GM12878 (cell line): Measurements from ENCODE around the gene FAM193B. TPM values are rescaled to one million over a fixed set of nuclear protein-coding genes. Genes with fewer than 3 reads are reported as not detected.

Experiments used
- ATAC-seq: fragments of 200-7000 bp; cut with Tn5 transposase; 3 replicates; pipeline ENCODE4 v1.9.1; 2020; ENCODE audit warnings: mild to moderate bottlenecking, moderate library complexity
- BruUV-seq: library from RNA; stranded (reverse); fragments of 400-500 nt; replicated peaks from 2 replicates; lab custom pipeline; 2021; lab: Mats Ljungman, UMichigan
- CTCF ChIA-PET: fragments of 300-600 bp; sonication (Branson Sonifier 250); formaldehyde crosslinking; extraction: SDS; loops from one replicate; lab custom pipeline; 2021; ENCODE audit warnings: inconsistent platforms; lab: Yijun Ruan, JAX
- POLR2A ChIA-PET: fragments of 350-600 bp; formaldehyde crosslinking; extraction: SDS; loops from one replicate; lab custom pipeline; 2021; ENCODE audit warnings: inconsistent platforms; lab: Charles Lee
- RAD21 ChIA-PET: fragments of 300-600 bp; sonication (Branson Sonifier 250); formaldehyde crosslinking; loops from one replicate; lab custom pipeline; 2023; ENCODE audit warnings: antibody characterized with exemption; ENCODE audit not compliant: unreplicated experiment; lab: Charles Lee
- SMC1A ChIA-PET: fragments of 300-600 bp; sonication (Branson Sonifier 250); formaldehyde crosslinking; loops from one replicate; lab custom pipeline; 2023; ENCODE audit not compliant: unreplicated experiment, uncharacterized antibody; lab: Charles Lee
- DNase-seq: peaks from one replicate; pipeline ENCODE4 v3.0.0-alpha.2; 2011; ENCODE audit warnings: low read depth, low spot score
- FAIRE-seq: peaks from 3 replicates; lab custom pipeline; 2011; peaks lifted over from hg19 to GRCh38; lab: Jason Lieb, UNC
- H2AFZ ChIP-seq: 2 replicates; pipeline ENCODE4 v1.6.0; 2011; ENCODE audit warnings: low read depth, low read length, control low read depth; ENCODE audit not compliant: control insufficient read depth
- H3K27ac ChIP-seq: 2 replicates; pipeline ENCODE4 v1.5.1; 2011; ENCODE audit warnings: control low read depth; ENCODE audit not compliant: control insufficient read depth, insufficient read depth
- H3K27me3 ChIP-seq, 2 experiments: replicated peaks in 1 of 2; 2 replicates each; pipeline versions ENCODE4 v1.6.0 to v1.6.1; 2011; ENCODE audit warnings: low read length in 1 of 2; ENCODE audit not compliant: control insufficient read depth in 2 of 2, insufficient read depth in 2 of 2
- H3K36me3 ChIP-seq, 2 experiments: 2 replicates each; pipeline ENCODE4 v1.5.1; 2011; ENCODE audit warnings: low read length in 1 of 2; ENCODE audit not compliant: control insufficient read depth in 2 of 2, insufficient read depth in 2 of 2
- H3K4me1 ChIP-seq: 2 replicates; pipeline ENCODE4 v1.6.1; 2011; ENCODE audit warnings: mild to moderate bottlenecking, low read length, moderate library complexity, mixed read lengths; ENCODE audit not compliant: control insufficient read depth, insufficient read depth
- H3K4me2 ChIP-seq: 2 replicates; pipeline ENCODE4 v1.6.0; 2011; ENCODE audit warnings: control low read depth; ENCODE audit not compliant: control insufficient read depth, insufficient read depth
- H3K4me3 ChIP-seq: fragments of 200-600 bp; sonication (generic); 2 replicates; pipeline ENCODE4 v1.5.1; 2016
- H3K79me2 ChIP-seq: 2 replicates; pipeline ENCODE4 v1.6.0; 2011; ENCODE audit warnings: low read length; ENCODE audit not compliant: control insufficient read depth, insufficient read depth
- H3K9ac ChIP-seq: 2 replicates; pipeline ENCODE4 v1.8.0; 2011; ENCODE audit warnings: low read length, control low read depth, mixed read lengths; ENCODE audit not compliant: control insufficient read depth, insufficient read depth
- H3K9me3 ChIP-seq: replicated peaks from 3 replicates; pipeline ENCODE4 v1.5.1; 2011; ENCODE audit warnings: mild to moderate bottlenecking, low read length; ENCODE audit not compliant: control insufficient read depth, insufficient read depth
- H4K20me1 ChIP-seq: 2 replicates; pipeline ENCODE4 v1.6.0; 2011; ENCODE audit not compliant: control insufficient read depth, insufficient read depth
- HDAC2 ChIP-seq: fragments of 200-600 bp; sonication (generic); IDR thresholded peaks from 2 replicates; pipeline ENCODE4 v1.6.1; 2017
- KDM1A ChIP-seq: fragments of 200-600 bp; sonication (generic); IDR thresholded peaks from 2 replicates; pipeline ENCODE4 v1.6.1; 2016; ENCODE audit warnings: borderline replicate concordance
- POLR2A ChIP-seq: IDR thresholded peaks from 2 replicates; pipeline ENCODE4 v1.6.1; 2011; ENCODE audit warnings: low read depth, mild to moderate bottlenecking, low read length
- WGBS: methylation state at CpG from one replicate; pipeline ENCODE4 v1.1.6; 2016; ENCODE audit warnings: low lambda C conversion rate; ENCODE audit not compliant: insufficient replicate concordance, insufficient coverage; ENCODE audit errors: missing lambda C conversion rate; 5-methylcytosine and 5-hydroxymethylcytosine counted together
- in situ Hi-C: fragments of 300-500 bp; cut with MboI; formaldehyde crosslinking; loops from 9 replicates; pipeline ENCODE4 v1.14.3; 2018; ENCODE audit warnings: mixed read lengths
- intact Hi-C: fragments of 100-400 bp; cut with micrococcal nuclease; formaldehyde crosslinking; loops from one replicate; pipeline ENCODE4 v1.14.2; 2022; ENCODE audit not compliant: unreplicated experiment
- polyA plus RNA-seq, 11 experiments: library from polyadenylated mRNA; depleted of rRNA in 4 of 11; unstranded in 6 of 11; stranded (reverse) in 5 of 11; fragments of >200 nt; fragmentation: Nextera tagmentation in 4 of 11; fragmentation: Illumina TruSeq in 1 of 11; extraction: Ambion mirVana in 4 of 11; extraction: Trizol in 1 of 11; gene quantifications; 1 replicate in 1 of 11; 2 replicates in 10 of 11; pipeline versions ENCODE4 v1.2.1 to v1.2.3, GENCODE V29; 2011 to 2016; ENCODE audit warnings: inconsistent platforms in 2 of 11, missing spikeins in 2 of 11, low read depth in 1 of 11
- total RNA-seq, 4 experiments: library from RNA; depleted of rRNA in 3 of 4; stranded (reverse); fragments of >200 nt in 3 of 4; fragmentation: Illumina TruSeq in 1 of 4; extraction: Trizol in 1 of 4; gene quantifications; 2 replicates each; pipeline versions ENCODE4 v1.2.1 to v1.2.3, GENCODE V29; 2013 to 2021

The FAM193B gene
- total and polyA plus RNA-seq, 10 of the 15 experiments (the other 5 are each of a cell fraction or from before 2014, with no cell fraction given): 3.3 to 47.0 (median 25.1) TPM

DNA sequence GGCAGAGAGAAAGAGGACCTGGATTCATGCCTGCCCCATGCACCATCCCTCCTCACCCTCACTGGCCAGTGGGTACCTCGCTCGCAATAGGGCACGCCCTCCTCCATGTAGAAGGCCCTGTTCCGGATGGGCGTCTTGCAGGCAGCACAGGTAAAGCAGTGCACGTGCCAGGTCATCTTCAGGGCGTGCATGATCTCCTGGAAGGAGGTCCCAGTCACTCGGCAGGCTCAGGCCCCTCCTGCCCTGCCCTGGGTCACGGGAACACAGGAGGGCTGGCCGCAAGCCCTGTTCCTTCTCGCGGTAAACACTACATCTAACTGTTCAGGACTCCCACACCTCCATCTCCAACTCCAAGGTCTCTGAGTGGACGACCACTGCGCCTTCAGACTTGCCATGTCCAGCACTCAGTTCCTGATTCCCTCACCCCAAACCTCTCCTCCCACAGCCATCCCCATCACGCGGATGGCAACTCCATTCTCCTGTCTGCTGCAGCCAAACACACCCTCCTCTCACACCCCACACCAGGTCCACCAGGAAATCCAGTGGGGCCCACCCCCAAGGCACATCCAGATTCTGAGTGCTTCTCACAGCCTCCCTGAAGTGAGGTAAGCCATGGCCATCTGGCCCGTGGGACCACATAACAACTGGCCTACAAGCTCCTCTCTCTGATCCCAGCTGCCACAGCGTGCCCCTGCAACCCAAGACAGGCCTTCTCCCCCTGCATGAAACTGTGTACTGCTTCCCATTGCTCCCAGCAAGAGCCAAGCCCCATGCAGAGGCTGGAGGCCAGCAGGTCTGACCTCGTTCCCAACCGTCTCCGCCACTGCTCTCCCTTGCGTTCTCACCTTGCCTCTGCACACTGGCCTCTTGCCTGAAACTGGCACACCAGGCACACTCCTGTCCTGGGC, 70.1 kb downstream of the FAM193B start:
- FAIRE-seq (no peak), ATAC-seq (no peak), DNase-seq (no peak)
- H3K4me3 ChIP-seq: no peak overlapping the region
- H3K9ac ChIP-seq: no peak overlapping the region
- RAD21 ChIA-PET: no interaction called here
- BruUV-seq: no TSS peak
- SMC1A ChIA-PET: no interaction called here
- CTCF ChIA-PET: interaction anchor here (1.1 kb wide), 1 partner anchor 8 kb away, joined by 3 read pairs; no protein-coding TSS in a partner anchor
- H3K4me1 ChIP-seq: peaks cover 8% of the 10 kb centered on the region
- in situ Hi-C loops (no loop called here), intact Hi-C loops (no loop called here)
- POLR2A ChIA-PET: no interaction called here
- no peak overlapping the region for H2AFZ ChIP-seq
- peak; percentile 55 for TF ChIP-seq POLR2A
- TF ChIP-seq KDM1A: no peak
- no peaks in the 10 kb centered on the region for H3K27me3 ChIP-seq
- WGBS: 80% methylated on average over 22 of the region's 22 CpGs
- no peak overlapping the region for H3K4me2 ChIP-seq
- no peak overlapping the region for H3K27ac ChIP-seq
- no peaks in the 10 kb centered on the region for H3K9me3 ChIP-seq
- no peaks in the 10 kb centered on the region for H4K20me1 ChIP-seq
- no peaks in the 10 kb centered on the region; a peak in 2 of 4 replicates for H3K36me3 ChIP-seq
- no peaks in the 10 kb centered on the region for H3K79me2 ChIP-seq

DNA sequence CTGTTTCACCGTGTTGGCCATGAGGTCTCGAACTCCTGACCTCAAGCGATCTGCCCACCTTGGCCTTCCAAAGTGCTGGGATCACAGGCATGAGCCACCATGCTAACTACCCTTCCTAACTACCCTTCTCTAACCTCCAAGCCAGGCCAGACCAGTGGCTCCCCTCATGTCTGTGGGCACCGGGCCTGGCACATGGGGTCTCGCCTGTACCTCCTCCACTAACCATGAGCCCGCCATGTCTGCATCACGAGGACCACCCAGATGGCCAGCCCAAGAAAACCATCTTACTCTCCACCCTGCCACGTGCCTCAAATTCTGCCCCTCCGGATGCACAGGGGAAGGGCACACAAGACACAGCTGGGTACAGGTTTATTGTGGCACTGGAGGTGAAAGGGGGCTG, 71.3 kb downstream of the FAM193B start:
- TF ChIP-seq HDAC2 (no peak), POLR2A (0 out of 2 replicates have a peak, but pooled peaks have one; percentile 12)
- TF ChIP-seq, all 136 proteins: peak for 1
- Histone ChIP-seq H4K20me1 (no peaks in the 10 kb centered on the region), H2AFZ (no peak overlapping the region), H3K27me3 (no peaks in the 10 kb centered on the region), H3K9ac (no peak overlapping the region), H3K36me3 (no peaks in the 10 kb centered on the region; a peak in 2 of 4 replicates), H3K79me2 (no peaks in the 10 kb centered on the region), H3K4me2 (no peak overlapping the region), H3K9me3 (no peaks in the 10 kb centered on the region), H3K27ac (no peak overlapping the region), H3K4me1 (peaks cover 12% of the 10 kb centered on the region), H3K4me3 (no peak overlapping the region)
- ATAC-seq: no peak
- no peak for FAIRE-seq
- intact Hi-C loops: no loop called here
- ChIA-PET SMC1A (no interaction called here), POLR2A (no interaction called here), RAD21 (no interaction called here), CTCF (no interaction called here)
- no TSS peak for BruUV-seq
- no peak for DNase-seq
- 85% methylated on average over 9 of the region's 9 CpGs for WGBS
- in situ Hi-C loops: no loop called here
